Measurements from ENCODE around the gene GSKIP. TPM values are rescaled to one million over a fixed set of nuclear protein-coding genes. Genes with fewer than 3 reads are reported as not detected.

GSKIP gene
- total RNA-seq, 4 donors from 2014 or later: 10.4 to 22.0 (median 13.1) TPM

GRCh38 chr14:96417254-96417653 lies 53.9 kb downstream of the GSKIP start:
- whole genome bisulfite sequencing: 87% methylated on average over 2 of the region's 2 CpGs
- TF ChIP-seq, protein P1, sequence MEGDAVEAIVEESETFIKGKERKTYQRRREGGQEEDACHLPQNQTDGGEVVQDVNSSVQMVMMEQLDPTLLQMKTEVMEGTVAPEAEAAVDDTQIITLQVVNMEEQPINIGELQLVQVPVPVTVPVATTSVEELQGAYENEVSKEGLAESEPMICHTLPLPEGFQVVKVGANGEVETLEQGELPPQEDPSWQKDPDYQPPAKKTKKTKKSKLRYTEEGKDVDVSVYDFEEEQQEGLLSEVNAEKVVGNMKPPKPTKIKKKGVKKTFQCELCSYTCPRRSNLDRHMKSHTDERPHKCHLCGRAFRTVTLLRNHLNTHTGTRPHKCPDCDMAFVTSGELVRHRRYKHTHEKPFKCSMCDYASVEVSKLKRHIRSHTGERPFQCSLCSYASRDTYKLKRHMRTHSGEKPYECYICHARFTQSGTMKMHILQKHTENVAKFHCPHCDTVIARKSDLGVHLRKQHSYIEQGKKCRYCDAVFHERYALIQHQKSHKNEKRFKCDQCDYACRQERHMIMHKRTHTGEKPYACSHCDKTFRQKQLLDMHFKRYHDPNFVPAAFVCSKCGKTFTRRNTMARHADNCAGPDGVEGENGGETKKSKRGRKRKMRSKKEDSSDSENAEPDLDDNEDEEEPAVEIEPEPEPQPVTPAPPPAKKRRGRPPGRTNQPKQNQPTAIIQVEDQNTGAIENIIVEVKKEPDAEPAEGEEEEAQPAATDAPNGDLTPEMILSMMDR (IDR thresholded peaks at IDR 0.05): no peak
- TF ChIP-seq EP300 (IDR thresholded peaks at IDR 0.05): no peak
- no peak for TF ChIP-seq POLR2AphosphoS5 (IDR thresholded peaks at IDR 0.05)
- TF ChIP-seq POLR2A (IDR thresholded peaks at IDR 0.05; ENCODE audit: low read depth): no peak
- H3K9me3 ChIP-seq: no peaks in the 10 kb centered on the region
- no peaks in the 10 kb centered on the region for H3K36me3 ChIP-seq
- H3K27ac ChIP-seq (replicated peaks in 1 of 4): no peak overlapping the region
- no peak overlapping the region for H3K4me3 ChIP-seq
- no peaks in the 10 kb centered on the region for H3K4me1 ChIP-seq
- DNase-seq (ENCODE audit: extremely low spot score): no peak
- H3K27me3 ChIP-seq: peaks cover 0 to 12% (median 0%) of the 10 kb centered on the region in 4 donors
- intact Hi-C loops (cut with DNase I): no loop called here

GRCh38 chr14:96418075-96418474 lies 54.7 kb downstream of the GSKIP start:
- Histone ChIP-seq H3K9me3 (no peaks in the 10 kb centered on the region), H3K36me3 (no peaks in the 10 kb centered on the region), H3K27me3 (peaks cover 0 to 11% (median 0%) of the 10 kb centered on the region in 4 donors), H3K4me1 (no peaks in the 10 kb centered on the region), H3K4me3 (no peak overlapping the region), H3K27ac (replicated peaks in 1 of 4) (no peak overlapping the region)
- intact Hi-C loops (cut with DNase I): no loop called here
- DNase-seq (ENCODE audit: extremely low spot score): no peak
- 93% methylated on average over 4 of the region's 4 CpGs for WGBS
- TF ChIP-seq EP300 (IDR thresholded peaks at IDR 0.05): no peak
- TF ChIP-seq, protein P1 (IDR thresholded peaks at IDR 0.05): no peak
- TF ChIP-seq POLR2AphosphoS5 (IDR thresholded peaks at IDR 0.05): no peak
- TF ChIP-seq POLR2A (IDR thresholded peaks at IDR 0.05; ENCODE audit: low read depth): no peak

DNA sequence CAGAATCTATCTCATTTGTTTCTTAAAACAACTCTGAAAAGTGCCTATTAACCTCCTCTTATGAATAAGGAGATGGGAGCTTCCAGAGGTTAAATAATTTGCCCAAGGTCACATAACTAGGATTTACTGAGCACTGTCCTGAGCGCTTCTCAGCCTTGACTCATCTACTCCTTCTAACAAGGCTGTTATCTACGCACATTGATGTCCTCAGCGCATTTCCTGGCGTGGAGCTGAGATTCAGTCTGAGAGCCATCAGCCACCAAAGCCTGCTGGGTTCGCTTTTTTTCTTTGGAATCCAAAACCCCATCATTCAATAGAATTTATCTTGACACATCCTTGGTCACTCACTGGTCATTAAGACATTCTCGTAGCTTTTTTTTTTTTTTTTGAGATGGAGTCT lies 57.9 kb downstream of the GSKIP start:
- DNase-seq (ENCODE audit: extremely low spot score): no peak
- Histone ChIP-seq H3K36me3 (no peaks in the 10 kb centered on the region), H3K4me1 (peaks cover 0 to 11% (median 9%) of the 10 kb centered on the region in 4 donors), H3K27me3 (peaks cover 0 to 14% (median 2%) of the 10 kb centered on the region in 4 donors), H3K27ac (replicated peaks in 1 of 4) (no peak overlapping the region), H3K4me3 (no peak overlapping the region), H3K9me3 (no peaks in the 10 kb centered on the region)
- no peak for TF ChIP-seq POLR2AphosphoS5 (IDR thresholded peaks at IDR 0.05)
- TF ChIP-seq, protein P1 (IDR thresholded peaks at IDR 0.05): no peak
- intact Hi-C loops (cut with DNase I): loop anchor here (5.0 kb wide), 1 partner anchor 124 kb away; no protein-coding TSS in a partner anchor
- WGBS: 88% methylated on average over 6 of the region's 6 CpGs

DNA sequence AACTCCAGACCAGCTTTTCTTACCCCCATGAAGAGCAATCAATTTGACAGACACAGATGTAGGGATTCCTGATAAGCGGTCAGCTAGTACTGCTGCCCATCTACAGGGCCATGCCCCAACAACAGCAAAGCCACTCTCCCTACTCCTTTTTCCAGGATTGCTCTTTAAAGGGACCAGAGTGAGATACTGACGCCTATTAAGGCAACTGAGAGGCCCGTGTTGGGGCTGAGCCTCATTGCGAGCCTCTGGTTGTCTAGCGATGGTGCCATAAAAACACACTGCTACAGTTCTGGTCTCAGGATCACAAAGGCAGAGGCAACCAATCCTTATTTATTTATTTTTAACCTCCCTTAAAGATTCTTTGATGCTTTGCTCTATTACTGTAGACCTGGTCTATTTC lies 59.7 kb downstream of the GSKIP start:
- no peak for DNase-seq (ENCODE audit: extremely low spot score)
- no peak overlapping the region for H3K4me3 ChIP-seq
- no peaks in the 10 kb centered on the region for H3K36me3 ChIP-seq
- H3K27me3 ChIP-seq: peaks cover 0 to 14% (median 2%) of the 10 kb centered on the region in 4 donors
- H3K4me1 ChIP-seq: peaks cover 0 to 11% (median 9%) of the 10 kb centered on the region in 4 donors
- H3K27ac ChIP-seq (replicated peaks in 1 of 4): no peak overlapping the region
- TF ChIP-seq, protein P1 (IDR thresholded peaks at IDR 0.05): no peak
- TF ChIP-seq EP300 (IDR thresholded peaks at IDR 0.05): no peak
- TF ChIP-seq POLR2AphosphoS5 (IDR thresholded peaks at IDR 0.05): no peak
- TF ChIP-seq POLR2A (IDR thresholded peaks at IDR 0.05; ENCODE audit: low read depth): no peak
- 85% methylated on average over 5 of the region's 5 CpGs for WGBS
- H3K9me3 ChIP-seq: no peaks in the 10 kb centered on the region
- intact Hi-C loops (cut with DNase I): loop anchor here (5.0 kb wide), 1 partner anchor 126 kb away; no protein-coding TSS in a partner anchor

Measured in esophagus muscularis mucosa (tissue), 4 donors.